Osteoblast (primary cell): ENCODE measurements around the gene INHBB. TPM values are rescaled to one million over a fixed set of nuclear protein-coding genes. Genes with fewer than 3 reads are reported as not detected.
A peak's percentile ranks its signal among the peaks of the same experiment; 100 is the strongest.

ENCODE experiments used
- DNase-seq: peaks from one replicate; pipeline ENCODE4 v3.0.0; 2011; ENCODE audit warnings: low spot score, mixed read lengths; ENCODE audit not compliant: insufficient read length; ENCODE audit errors: missing footprints
- H2AFZ ChIP-seq: 2 replicates; pipeline ENCODE4 v1.6.0; 2011; ENCODE audit warnings: mild to moderate bottlenecking, low read length
- H3K27ac ChIP-seq: 2 replicates; pipeline ENCODE4 v1.5.1; 2011; ENCODE audit warnings: mild to moderate bottlenecking, low read depth, low read length, moderate library complexity
- H3K27me3 ChIP-seq: 2 replicates; pipeline ENCODE4 v1.6.0; 2012; ENCODE audit warnings: mild to moderate bottlenecking, control low read depth, inconsistent platforms, low read length, moderate library complexity; ENCODE audit not compliant: insufficient read depth
- H3K36me3 ChIP-seq: 2 replicates; pipeline ENCODE4 v1.5.1; 2011; ENCODE audit warnings: mild to moderate bottlenecking, low read length, control low read depth, moderate library complexity; ENCODE audit not compliant: insufficient read depth
- H3K4me1 ChIP-seq: 2 replicates; pipeline ENCODE4 v1.5.1; 2011; ENCODE audit warnings: mild to moderate bottlenecking, low read length, control low read depth, moderate library complexity; ENCODE audit not compliant: insufficient read depth
- H3K4me2 ChIP-seq: 2 replicates; pipeline ENCODE4 v1.6.0; 2011; ENCODE audit warnings: mild to moderate bottlenecking, low read length; ENCODE audit not compliant: insufficient read depth
- H3K4me3 ChIP-seq: fragments of 200-600 bp; sonication (generic); 3 replicates; pipeline ENCODE4 v1.5.1; 2012; ENCODE audit warnings: mild to moderate bottlenecking, low read length, inconsistent platforms; ENCODE audit not compliant: insufficient read depth
- H3K79me2 ChIP-seq: 2 replicates; pipeline ENCODE4 v1.6.0; 2012; ENCODE audit warnings: mild to moderate bottlenecking, low read length, control low read depth, inconsistent platforms; ENCODE audit not compliant: insufficient read depth
- H3K9me3 ChIP-seq: 2 replicates; pipeline ENCODE4 v1.5.1; 2011; ENCODE audit warnings: low read depth, low read length, control low read depth
- H4K20me1 ChIP-seq: 2 replicates; pipeline ENCODE4 v1.6.0; 2012; ENCODE audit warnings: mild to moderate bottlenecking, low read length, control low read depth; ENCODE audit not compliant: insufficient read depth
- CTCF ChIP-seq: IDR thresholded peaks from 2 replicates; pipeline ENCODE4 v1.5.1; 2011; ENCODE audit warnings: mild to moderate bottlenecking, low read depth, low read length, moderate library complexity; ENCODE audit errors: extremely low read depth
- total RNA-seq: library from RNA; depleted of rRNA; stranded (reverse); fragments of >200 nt; gene quantifications from 2 replicates; pipeline ENCODE4 v1.2.3, GENCODE V29; 2012

Gene INHBB
- total RNA-seq, 1 donor, result under 0.01 TPM

GRCh38 chr2:120350080-120350479, 4.1 kb downstream of the INHBB start:
- no peak for TF ChIP-seq CTCF
- no peak for DNase-seq
- H3K4me2 ChIP-seq, result no peak overlapping the region
- peaks cover 4% of the 10 kb centered on the region for H4K20me1 ChIP-seq
- no peak overlapping the region for H3K4me3 ChIP-seq
- peaks cover 17% of the 10 kb centered on the region for H3K27me3 ChIP-seq
- no peaks in the 10 kb centered on the region for H3K9me3 ChIP-seq
- no peaks in the 10 kb centered on the region for H3K36me3 ChIP-seq
- no peak overlapping the region for H3K27ac ChIP-seq
- no peaks in the 10 kb centered on the region for H3K79me2 ChIP-seq
- peaks cover 6% of the 10 kb centered on the region for H3K4me1 ChIP-seq
- no peak overlapping the region for H2AFZ ChIP-seq

- Histone ChIP-seq H3K4me2 (no peak overlapping the region), H2AFZ (no peak overlapping the region), H3K79me2 (no peaks in the 10 kb centered on the region), H3K9me3 (no peaks in the 10 kb centered on the region), H3K27ac (no peak overlapping the region), H3K4me3 (no peak overlapping the region), H3K4me1 (peaks cover 6% of the 10 kb centered on the region), H3K27me3 (peaks cover 17% of the 10 kb centered on the region), H3K36me3 (no peaks in the 10 kb centered on the region), H4K20me1 (peaks cover 4% of the 10 kb centered on the region)
- DNase-seq, result peak; percentile 83
- no peak for TF ChIP-seq CTCF
These were observed 4.9 kb downstream of the INHBB start for GRCh38 chr2:120350801-120351320.

- Histone ChIP-seq H2AFZ (no peak overlapping the region), H3K4me2 (no peak overlapping the region), H3K27me3 (peaks cover 6% of the 10 kb centered on the region), H3K4me3 (no peak overlapping the region), H4K20me1 (no peaks in the 10 kb centered on the region), H3K27ac (no peak overlapping the region), H3K9me3 (no peaks in the 10 kb centered on the region), H3K79me2 (no peaks in the 10 kb centered on the region), H3K36me3 (no peaks in the 10 kb centered on the region), H3K4me1 (no peaks in the 10 kb centered on the region)
- no peak for TF ChIP-seq CTCF
- peak; percentile 90 for DNase-seq
These were observed 7.0 kb downstream of the INHBB start for GRCh38 chr2:120352696-120353590.

- Histone ChIP-seq H3K27me3 (peaks cover 7% of the 10 kb centered on the region), H4K20me1 (no peaks in the 10 kb centered on the region), H3K79me2 (no peaks in the 10 kb centered on the region)
These were observed 7.6 kb downstream of the INHBB start for GRCh38 chr2:120353591-120353898.

More at GRCh38 chr2:120353591-120353898, 7.6 kb downstream of the INHBB start:
- peak; percentile 59 for DNase-seq
- H3K36me3 ChIP-seq, result no peaks in the 10 kb centered on the region
- no peak overlapping the region for H2AFZ ChIP-seq
- no peaks in the 10 kb centered on the region for H3K4me1 ChIP-seq
- H3K4me2 ChIP-seq, result no peak overlapping the region
- no peak overlapping the region for H3K27ac ChIP-seq
- no peaks in the 10 kb centered on the region for H3K9me3 ChIP-seq
- TF ChIP-seq CTCF, result no peak
- no peak overlapping the region for H3K4me3 ChIP-seq
